Spleen (tissue), 11 donors: ENCODE results near the gene DOCK10. TPM values are rescaled to one million over a fixed set of nuclear protein-coding genes. Genes with fewer than 3 reads are reported as not detected.

Source experiments
- DNase-seq: peaks from one replicate; pipeline ENCODE4 v3.0.0-alpha.2; 2020
- H3K27ac ChIP-seq, 8 donors: fragments of 200-600 bp; sonication (generic) in 7 of 8; 1 replicate in 4 of 8; 2 replicates in 4 of 8; pipeline versions ENCODE4 v1.5.0 to v1.8.0; 2016 to 2021; ENCODE audit warnings: inconsistent platforms in 4 of 8, mild to moderate bottlenecking in 4 of 8, moderate library complexity in 1 of 8
- H3K27me3 ChIP-seq, 7 donors: fragments of 200-600 bp; sonication (generic) in 6 of 7; replicated peaks in 1 of 7; 1 replicate in 4 of 7; 2 replicates in 3 of 7; pipeline versions ENCODE4 v1.5.0 to v1.8.0; 2016 to 2021; ENCODE audit warnings: inconsistent platforms in 3 of 7, mild to moderate bottlenecking in 1 of 7
- H3K36me3 ChIP-seq, 6 donors: fragments of 200-600 bp; sonication (generic) in 5 of 6; 1 replicate in 4 of 6; 2 replicates in 2 of 6; pipeline versions ENCODE4 v1.5.0 to v1.8.0; 2016 to 2021; ENCODE audit warnings: inconsistent platforms in 2 of 6
- H3K4me1 ChIP-seq, 6 donors: fragments of 200-600 bp; sonication (generic) in 5 of 6; 1 replicate in 3 of 6; 2 replicates in 3 of 6; pipeline versions ENCODE4 v1.5.0 to v1.8.0; 2016 to 2021; ENCODE audit warnings: inconsistent platforms in 3 of 6
- H3K4me3 ChIP-seq, 8 donors: fragments of 200-600 bp; sonication (generic) in 7 of 8; 1 replicate in 4 of 8; 2 replicates in 4 of 8; pipeline versions ENCODE4 v1.5.0 to v1.8.0; 2016 to 2021; ENCODE audit warnings: inconsistent platforms in 4 of 8, mild to moderate bottlenecking in 4 of 8, moderate library complexity in 2 of 8
- H3K9me3 ChIP-seq, 8 donors: fragments of 200-600 bp; sonication (generic) in 7 of 8; 1 replicate in 4 of 8; 2 replicates in 4 of 8; pipeline versions ENCODE4 v1.5.0 to v1.8.0; 2016 to 2021; ENCODE audit warnings: inconsistent platforms in 4 of 8
- POLR2A ChIP-seq, 3 donors: fragments of 450-650 bp; IDR thresholded peaks; one replicate each; pipeline ENCODE4 v1.5.1; 2017; ENCODE audit warnings: antibody characterized with exemption in 3 of 3, mild to moderate bottlenecking in 1 of 3
- POLR2AphosphoS5 ChIP-seq, 3 donors: sonication (generic); formaldehyde crosslinking; IDR thresholded peaks; one replicate each; pipeline ENCODE4 v1.5.1; 2017; ENCODE audit warnings: antibody characterized with exemption in 3 of 3
- WGBS, 5 donors: extraction: QIAGEN DNeasy Blood & Tissue Kit in 3 of 5; methylation state at CpG; one replicate each; pipeline versions ENCODE4 v1.1.5 to v1.1.7; 2013 to 2018; 5-methylcytosine and 5-hydroxymethylcytosine counted together
- intact Hi-C: fragments of 100-400 bp; cut with DNase I; formaldehyde crosslinking; loops from one replicate; pipeline ENCODE4 v1.15.0; 2023; ENCODE audit warnings: low total_unique reads
- polyA plus RNA-seq, 3 donors: library from polyadenylated mRNA; stranded (reverse); fragments of 200-250 nt; gene quantifications; one replicate each; pipeline ENCODE4 v1.2.1, GENCODE V29; 2013
- total RNA-seq, 7 donors: library from RNA; depleted of rRNA in 3 of 7; stranded (reverse); fragments of >200 nt in 3 of 7; fragmentation: NEBNext Ultra II Directional in 4 of 7; extraction: Animal tissue kit (Norgen Biotek cat#: 25700) in 4 of 7; gene quantifications; one replicate each; pipeline versions ENCODE4 v1.1.0 to v1.2.1, GENCODE V29; 2016 to 2021
- TF ChIP-seq, protein P1 (sequence below), 11 experiments: fragments of 200-600 bp in 7 of 11; fragments of 450-650 bp in 4 of 11; sonication (generic) in 4 of 11; IDR thresholded peaks in 8 of 11; conservative IDR thresholded peaks in 3 of 11; 1 replicate in 7 of 11; 2 replicates in 4 of 11; pipeline versions ENCODE4 v1.4.0 to v1.8.0; 2016 to 2021; ENCODE audit warnings: antibody characterized with exemption in 11 of 11, inconsistent platforms in 4 of 11, mild to moderate bottlenecking in 1 of 11
- donor health status: healthy with polysubstance abuse.
- donor health status: DM: no; HTN: no; CAD: no; lungs with moderate emphysema.
- donor health status: DM: no; HTN: no; CAD: no.
- donor health status: Bipolar disorder and iron deficiency.
- donor health status: healthy.
- donor health status: DM: no; HTN: no; CAD: no.
- donor health status: DM: yes; HTN: yes; CAD: no.

Gene DOCK10
- total and polyA plus RNA-seq, 10 donors = 12.5 to 203 (median 158) TPM

DNA sequence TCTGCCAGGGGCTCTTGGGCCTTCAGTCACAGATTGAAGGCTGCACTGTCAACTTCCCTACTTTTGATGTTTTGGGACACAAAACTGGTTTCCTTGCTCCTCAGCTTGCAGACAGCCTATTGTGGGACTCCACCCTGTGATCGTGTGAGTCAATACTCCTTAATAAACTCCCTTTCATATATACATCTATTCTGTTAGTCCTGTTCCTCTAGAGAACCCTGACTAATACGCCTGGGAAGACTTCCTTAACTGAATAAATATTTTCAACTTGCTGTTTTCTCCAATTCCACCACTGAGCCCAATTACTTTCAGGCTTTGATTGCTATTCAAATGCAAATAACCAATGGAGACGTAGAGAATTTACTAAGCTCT is 264.7 kb downstream of the DOCK10 start:
- Histone ChIP-seq H3K27me3 (no peaks in the 10 kb centered on the region), H3K27ac (no peak overlapping the region), H3K9me3 (no peaks in the 10 kb centered on the region), H3K4me3 (no peak overlapping the region), H3K36me3 (peaks cover 2 to 85% (median 43%) of the 10 kb centered on the region in 6 donors), H3K4me1 (peaks cover 0 to 46% (median 7%) of the 10 kb centered on the region in 6 donors)
- DNase-seq = no peak
- 88 to 95% (median 93%) methylated on average over 3 of the region's 3 CpGs for WGBS, 5 donors
- TF ChIP-seq POLR2AphosphoS5 (IDR thresholded peaks at IDR 0.05) = no peak
- TF ChIP-seq POLR2A (IDR thresholded peaks at IDR 0.05) = no peak
- TF ChIP-seq, protein P1, sequence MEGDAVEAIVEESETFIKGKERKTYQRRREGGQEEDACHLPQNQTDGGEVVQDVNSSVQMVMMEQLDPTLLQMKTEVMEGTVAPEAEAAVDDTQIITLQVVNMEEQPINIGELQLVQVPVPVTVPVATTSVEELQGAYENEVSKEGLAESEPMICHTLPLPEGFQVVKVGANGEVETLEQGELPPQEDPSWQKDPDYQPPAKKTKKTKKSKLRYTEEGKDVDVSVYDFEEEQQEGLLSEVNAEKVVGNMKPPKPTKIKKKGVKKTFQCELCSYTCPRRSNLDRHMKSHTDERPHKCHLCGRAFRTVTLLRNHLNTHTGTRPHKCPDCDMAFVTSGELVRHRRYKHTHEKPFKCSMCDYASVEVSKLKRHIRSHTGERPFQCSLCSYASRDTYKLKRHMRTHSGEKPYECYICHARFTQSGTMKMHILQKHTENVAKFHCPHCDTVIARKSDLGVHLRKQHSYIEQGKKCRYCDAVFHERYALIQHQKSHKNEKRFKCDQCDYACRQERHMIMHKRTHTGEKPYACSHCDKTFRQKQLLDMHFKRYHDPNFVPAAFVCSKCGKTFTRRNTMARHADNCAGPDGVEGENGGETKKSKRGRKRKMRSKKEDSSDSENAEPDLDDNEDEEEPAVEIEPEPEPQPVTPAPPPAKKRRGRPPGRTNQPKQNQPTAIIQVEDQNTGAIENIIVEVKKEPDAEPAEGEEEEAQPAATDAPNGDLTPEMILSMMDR (IDR thresholded peaks at IDR 0.05 in 8 of 11, conservative IDR thresholded peaks at IDR 0.05 in 3 of 11) = no peak
- intact Hi-C loops = no loop called here

DNA sequence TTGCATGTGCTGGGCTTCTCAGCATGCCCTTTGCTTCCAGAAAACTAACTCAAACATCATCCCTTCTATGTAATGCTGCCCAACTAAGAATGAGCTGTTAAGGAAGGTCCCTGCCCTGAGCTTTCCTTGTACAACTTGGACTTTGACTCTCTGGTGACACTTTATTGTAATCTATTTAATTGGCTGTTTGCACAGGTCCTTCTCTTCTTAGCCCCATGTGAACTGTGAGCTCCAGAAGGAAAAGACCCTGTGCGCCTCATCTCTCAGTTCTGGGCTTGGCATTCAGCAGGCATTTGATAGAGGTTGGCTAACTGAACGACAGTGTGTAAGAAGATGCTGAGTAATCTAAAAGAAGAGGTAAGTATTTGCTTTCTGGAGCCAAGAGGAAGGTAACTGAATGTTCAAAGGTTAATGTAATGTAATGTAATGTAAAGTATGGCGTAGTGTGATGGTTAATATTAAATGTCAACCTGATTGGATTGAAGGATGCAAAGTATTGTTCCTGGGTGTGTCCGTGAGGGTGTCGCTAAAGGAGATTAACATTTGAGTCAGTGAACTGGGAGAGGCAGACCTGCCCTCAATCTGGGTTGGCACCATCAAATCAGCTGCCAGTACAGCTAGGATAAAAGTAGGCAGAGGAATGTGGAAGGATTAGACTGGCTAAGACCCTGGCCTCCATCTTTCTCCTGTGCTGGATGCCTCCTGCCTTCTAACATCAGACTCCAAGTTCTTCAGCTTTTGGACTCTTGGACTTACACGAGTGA is 265.3 kb downstream of the DOCK10 start:
- Histone ChIP-seq H3K27me3 (no peaks in the 10 kb centered on the region), H3K4me3 (no peak overlapping the region), H3K27ac (no peak overlapping the region), H3K36me3 (peaks cover 2 to 85% (median 47%) of the 10 kb centered on the region in 6 donors), H3K4me1 (peaks cover 0 to 40% (median 5%) of the 10 kb centered on the region in 6 donors), H3K9me3 (no peaks in the 10 kb centered on the region)
- intact Hi-C loops = no loop called here
- TF ChIP-seq POLR2A (IDR thresholded peaks at IDR 0.05) (no peak), POLR2AphosphoS5 (IDR thresholded peaks at IDR 0.05) (no peak)
- TF ChIP-seq, protein P1 (IDR thresholded peaks at IDR 0.05 in 8 of 11, conservative IDR thresholded peaks at IDR 0.05 in 3 of 11) = no peak
- no peak for DNase-seq
- 93 to 99% (median 93%) methylated on average over 6 of the region's 6 CpGs for WGBS, 5 donors

DNA sequence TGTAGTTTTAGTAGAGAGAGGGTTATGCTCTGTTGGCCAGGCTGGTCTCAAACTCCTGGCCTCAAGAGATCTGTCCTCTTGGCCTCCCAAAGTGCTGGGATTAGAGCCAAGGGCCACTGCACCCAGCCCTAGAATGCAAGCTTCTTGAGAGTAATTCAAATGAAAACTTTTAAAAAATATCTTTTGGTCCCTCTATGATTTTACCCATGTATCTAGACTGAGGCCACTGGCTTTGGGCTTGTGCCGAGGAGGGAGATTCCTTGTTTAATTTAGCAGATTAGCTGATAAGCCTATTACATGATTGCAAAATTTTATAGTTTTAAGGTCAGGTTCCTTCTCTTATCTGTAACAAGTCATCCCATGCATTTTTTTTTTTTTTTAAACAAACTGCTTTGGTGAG is 266.6 kb downstream of the DOCK10 start:
- intact Hi-C loops = no loop called here
- Histone ChIP-seq H3K9me3 (no peaks in the 10 kb centered on the region), H3K27ac (no peak overlapping the region), H3K4me1 (peaks cover 0 to 27% (median 5%) of the 10 kb centered on the region in 6 donors), H3K4me3 (no peak overlapping the region), H3K27me3 (no peaks in the 10 kb centered on the region), H3K36me3 (peaks cover 2 to 86% (median 60%) of the 10 kb centered on the region in 6 donors)
- WGBS, 5 donors = 74 to 92% (median 90%) methylated on average over 1 of the region's 1 CpG
- TF ChIP-seq, protein P1 (IDR thresholded peaks at IDR 0.05 in 8 of 11, conservative IDR thresholded peaks at IDR 0.05 in 3 of 11) = no peak
- DNase-seq = no peak

DNA sequence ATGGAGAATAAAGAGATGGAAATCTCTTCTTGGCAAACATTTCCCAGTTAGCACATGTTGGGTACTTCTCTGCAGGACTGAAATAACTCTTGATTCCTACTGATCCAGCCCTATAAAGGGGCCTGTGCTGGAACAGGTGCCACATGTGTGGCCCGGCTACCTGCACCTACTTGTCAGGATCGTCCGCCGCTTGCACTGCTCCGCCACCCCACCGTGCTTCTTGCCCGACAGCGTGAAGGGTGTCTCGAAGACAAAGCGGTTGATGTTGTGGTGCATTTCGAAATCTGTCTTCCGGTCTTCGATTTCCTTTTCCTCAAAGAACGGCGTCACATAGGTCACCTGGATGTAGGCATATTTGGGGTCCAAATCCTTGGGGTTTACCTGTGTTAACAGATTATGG is 267.5 kb downstream of the DOCK10 start:
- Histone ChIP-seq H3K9me3 (no peaks in the 10 kb centered on the region), H3K27ac (no peak overlapping the region), H3K4me1 (peaks cover 0 to 18% (median 2%) of the 10 kb centered on the region in 6 donors), H3K36me3 (peaks cover 2 to 87% (median 69%) of the 10 kb centered on the region in 6 donors), H3K27me3 (no peaks in the 10 kb centered on the region), H3K4me3 (no peak overlapping the region)
- no peak for DNase-seq
- TF ChIP-seq, protein P1 (IDR thresholded peaks at IDR 0.05 in 8 of 11, conservative IDR thresholded peaks at IDR 0.05 in 3 of 11) = no peak
- peak in 1 of 3 donors; percentile 57 for TF ChIP-seq POLR2AphosphoS5 (IDR thresholded peaks at IDR 0.05)
- 78 to 97% (median 86%) methylated on average over 15 of the region's 15 CpGs for WGBS, 5 donors
- intact Hi-C loops = no loop called here
